ENCODE measurements around the gene FARSA. TPM values are rescaled to one million over a fixed set of nuclear protein-coding genes. Genes with fewer than 3 reads are reported as not detected.

Gene FARSA
- total and polyA plus RNA-seq, 2 of the 13 experiments (the other 11 are each of a cell fraction or from before 2014, with no cell fraction given): 25.9 to 72.0 TPM

DNA sequence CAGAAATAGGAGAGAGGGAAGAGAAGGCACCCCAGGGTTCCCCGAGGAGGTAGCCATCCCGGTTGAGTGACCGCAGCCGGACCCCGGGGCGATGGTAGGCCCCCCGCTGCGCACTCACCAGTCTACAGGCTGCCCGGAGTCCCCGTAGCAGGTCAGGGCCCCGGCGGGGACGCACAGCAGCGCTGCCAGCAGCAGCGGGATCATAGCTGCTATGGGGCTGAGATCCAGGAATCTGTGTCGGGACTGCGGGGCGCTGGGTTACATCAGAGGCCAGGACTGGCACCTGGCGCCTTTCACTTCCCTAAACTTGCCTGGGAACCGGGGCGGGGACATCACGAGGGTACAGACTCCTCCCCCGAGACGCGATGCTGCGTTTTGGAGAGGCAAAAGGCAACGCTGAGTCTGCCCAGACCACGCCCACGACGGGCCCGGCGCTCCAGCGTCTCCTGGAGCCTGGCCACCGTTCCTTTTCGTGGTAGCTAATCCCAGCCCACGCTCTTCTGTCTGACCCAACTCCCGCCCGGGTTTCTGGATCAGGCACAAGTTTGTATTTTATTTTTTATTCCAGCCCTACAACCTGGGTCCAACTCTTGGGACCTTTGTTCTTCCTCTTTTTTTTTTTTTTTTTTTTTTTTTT lies 52.2 kb downstream of the FARSA start, which contains the start of gene DNASE2 (continued):
- TF ChIP-seq, protein P1, sequence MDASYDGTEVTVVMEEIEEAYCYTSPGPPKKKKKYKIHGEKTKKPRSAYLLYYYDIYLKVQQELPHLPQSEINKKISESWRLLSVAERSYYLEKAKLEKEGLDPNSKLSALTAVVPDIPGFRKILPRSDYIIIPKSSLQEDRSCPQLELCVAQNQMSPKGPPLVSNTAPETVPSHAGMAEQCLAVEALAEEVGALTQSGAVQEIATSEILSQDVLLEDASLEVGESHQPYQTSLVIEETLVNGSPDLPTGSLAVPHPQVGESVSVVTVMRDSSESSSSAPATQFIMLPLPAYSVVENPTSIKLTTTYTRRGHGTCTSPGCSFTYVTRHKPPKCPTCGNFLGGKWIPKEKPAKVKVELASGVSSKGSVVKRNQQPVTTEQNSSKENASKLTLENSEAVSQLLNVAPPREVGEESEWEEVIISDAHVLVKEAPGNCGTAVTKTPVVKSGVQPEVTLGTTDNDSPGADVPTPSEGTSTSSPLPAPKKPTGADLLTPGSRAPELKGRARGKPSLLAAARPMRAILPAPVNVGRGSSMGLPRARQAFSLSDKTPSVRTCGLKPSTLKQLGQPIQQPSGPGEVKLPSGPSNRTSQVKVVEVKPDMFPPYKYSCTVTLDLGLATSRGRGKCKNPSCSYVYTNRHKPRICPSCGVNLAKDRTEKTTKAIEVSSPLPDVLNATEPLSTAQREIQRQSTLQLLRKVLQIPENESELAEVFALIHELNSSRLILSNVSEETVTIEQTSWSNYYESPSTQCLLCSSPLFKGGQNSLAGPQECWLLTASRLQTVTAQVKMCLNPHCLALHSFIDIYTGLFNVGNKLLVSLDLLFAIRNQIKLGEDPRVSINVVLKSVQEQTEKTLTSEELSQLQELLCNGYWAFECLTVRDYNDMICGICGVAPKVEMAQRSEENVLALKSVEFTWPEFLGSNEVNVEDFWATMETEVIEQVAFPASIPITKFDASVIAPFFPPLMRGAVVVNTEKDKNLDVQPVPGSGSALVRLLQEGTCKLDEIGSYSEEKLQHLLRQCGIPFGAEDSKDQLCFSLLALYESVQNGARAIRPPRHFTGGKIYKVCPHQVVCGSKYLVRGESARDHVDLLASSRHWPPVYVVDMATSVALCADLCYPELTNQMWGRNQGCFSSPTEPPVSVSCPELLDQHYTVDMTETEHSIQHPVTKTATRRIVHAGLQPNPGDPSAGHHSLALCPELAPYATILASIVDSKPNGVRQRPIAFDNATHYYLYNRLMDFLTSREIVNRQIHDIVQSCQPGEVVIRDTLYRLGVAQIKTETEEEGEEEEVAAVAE (CRISPR knock-in tag; IDR thresholded peaks at IDR 0.05; ENCODE audit: borderline replicate concordance): no peak
- TF ChIP-seq, protein P2, sequence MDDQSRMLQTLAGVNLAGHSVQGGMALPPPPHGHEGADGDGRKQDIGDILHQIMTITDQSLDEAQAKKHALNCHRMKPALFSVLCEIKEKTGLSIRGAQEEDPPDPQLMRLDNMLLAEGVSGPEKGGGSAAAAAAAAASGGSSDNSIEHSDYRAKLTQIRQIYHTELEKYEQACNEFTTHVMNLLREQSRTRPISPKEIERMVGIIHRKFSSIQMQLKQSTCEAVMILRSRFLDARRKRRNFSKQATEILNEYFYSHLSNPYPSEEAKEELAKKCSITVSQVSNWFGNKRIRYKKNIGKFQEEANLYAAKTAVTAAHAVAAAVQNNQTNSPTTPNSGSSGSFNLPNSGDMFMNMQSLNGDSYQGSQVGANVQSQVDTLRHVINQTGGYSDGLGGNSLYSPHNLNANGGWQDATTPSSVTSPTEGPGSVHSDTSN (CRISPR knock-in tag; IDR thresholded peaks at IDR 0.05; ENCODE audit: borderline replicate concordance): no peak
- TF ChIP-seq IRX3 (CRISPR knock-in tag; IDR thresholded peaks at IDR 0.05; ENCODE audit: borderline replicate concordance, low read depth) (no peak), ZKSCAN5 (CRISPR knock-in tag; IDR thresholded peaks at IDR 0.05) (no peak), SIX4 (CRISPR knock-in tag; IDR thresholded peaks at IDR 0.05) (no peak), RELA (CRISPR knock-in tag; IDR thresholded peaks at IDR 0.05) (no peak), ZNF703 (CRISPR knock-in tag; IDR thresholded peaks at IDR 0.05; ENCODE audit: borderline replicate concordance) (no peak), ZNF205 (CRISPR knock-in tag; IDR thresholded peaks at IDR 0.05) (0 out of 2 replicates have a peak, but pooled peaks have one; percentile 35), ETV6 (CRISPR knock-in tag; conservative IDR thresholded peaks at IDR 0.05) (no peak), SAP130 (CRISPR knock-in tag; IDR thresholded peaks at IDR 0.05; ENCODE audit: low read depth) (peak; percentile 60), ZNF773 (CRISPR knock-in tag; IDR thresholded peaks at IDR 0.05; ENCODE audit: borderline replicate concordance) (no peak), SIX1 (CRISPR knock-in tag; IDR thresholded peaks at IDR 0.05; ENCODE audit: borderline replicate concordance) (no peak), ZNF780A (CRISPR knock-in tag; IDR thresholded peaks at IDR 0.05) (no peak), ZNF577 (CRISPR knock-in tag; IDR thresholded peaks at IDR 0.05; ENCODE audit: borderline replicate concordance, low read depth) (no peak), ZNF572 (CRISPR knock-in tag; IDR thresholded peaks at IDR 0.05) (no peak), SKI (IDR thresholded peaks at IDR 0.05; ENCODE audit: partially characterized antibody) (peak; percentile 11), CENPT (CRISPR knock-in tag; IDR thresholded peaks at IDR 0.05; ENCODE audit: low read depth) (no peak), FOSL1 (CRISPR knock-in tag; IDR thresholded peaks at IDR 0.05; ENCODE audit: borderline replicate concordance) (no peak), MAFF (IDR thresholded peaks at IDR 0.05; ENCODE audit: low read depth, low read length) (no peak), ZC3H13 (CRISPR knock-in tag; IDR thresholded peaks at IDR 0.05) (no peak)
- TF ChIP-seq, protein P3, sequence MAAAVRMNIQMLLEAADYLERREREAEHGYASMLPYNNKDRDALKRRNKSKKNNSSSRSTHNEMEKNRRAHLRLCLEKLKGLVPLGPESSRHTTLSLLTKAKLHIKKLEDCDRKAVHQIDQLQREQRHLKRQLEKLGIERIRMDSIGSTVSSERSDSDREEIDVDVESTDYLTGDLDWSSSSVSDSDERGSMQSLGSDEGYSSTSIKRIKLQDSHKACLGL (CRISPR knock-in tag; IDR thresholded peaks at IDR 0.05): no peak
- TF ChIP-seq, protein P4, sequence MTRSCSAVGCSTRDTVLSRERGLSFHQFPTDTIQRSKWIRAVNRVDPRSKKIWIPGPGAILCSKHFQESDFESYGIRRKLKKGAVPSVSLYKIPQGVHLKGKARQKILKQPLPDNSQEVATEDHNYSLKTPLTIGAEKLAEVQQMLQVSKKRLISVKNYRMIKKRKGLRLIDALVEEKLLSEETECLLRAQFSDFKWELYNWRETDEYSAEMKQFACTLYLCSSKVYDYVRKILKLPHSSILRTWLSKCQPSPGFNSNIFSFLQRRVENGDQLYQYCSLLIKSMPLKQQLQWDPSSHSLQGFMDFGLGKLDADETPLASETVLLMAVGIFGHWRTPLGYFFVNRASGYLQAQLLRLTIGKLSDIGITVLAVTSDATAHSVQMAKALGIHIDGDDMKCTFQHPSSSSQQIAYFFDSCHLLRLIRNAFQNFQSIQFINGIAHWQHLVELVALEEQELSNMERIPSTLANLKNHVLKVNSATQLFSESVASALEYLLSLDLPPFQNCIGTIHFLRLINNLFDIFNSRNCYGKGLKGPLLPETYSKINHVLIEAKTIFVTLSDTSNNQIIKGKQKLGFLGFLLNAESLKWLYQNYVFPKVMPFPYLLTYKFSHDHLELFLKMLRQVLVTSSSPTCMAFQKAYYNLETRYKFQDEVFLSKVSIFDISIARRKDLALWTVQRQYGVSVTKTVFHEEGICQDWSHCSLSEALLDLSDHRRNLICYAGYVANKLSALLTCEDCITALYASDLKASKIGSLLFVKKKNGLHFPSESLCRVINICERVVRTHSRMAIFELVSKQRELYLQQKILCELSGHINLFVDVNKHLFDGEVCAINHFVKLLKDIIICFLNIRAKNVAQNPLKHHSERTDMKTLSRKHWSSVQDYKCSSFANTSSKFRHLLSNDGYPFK (CRISPR knock-in tag; IDR thresholded peaks at IDR 0.05; ENCODE audit: borderline replicate concordance): no peak

Data from HepG2 (cell line).